T-cell (primary cell): ENCODE measurements around the gene SAMD11. TPM values are rescaled to one million over a fixed set of nuclear protein-coding genes. Genes with fewer than 3 reads are reported as not detected.

ENCODE experiments used
- ATAC-seq, 4 experiments: fragments of 200-7000 bp in 3 of 4; fragments of 150-1000 bp in 1 of 4; cut with Tn5 transposase; replicated peaks in 1 of 4; 1 replicate in 3 of 4; 2 replicates in 1 of 4; pipeline ENCODE4 v1.10.0; 2021; ENCODE audit warnings: moderate library complexity in 3 of 4, mild to moderate bottlenecking in 2 of 4, moderate number of reproducible peaks in 1 of 4
- CTCF ChIA-PET, 2 donors: fragments of 300-600 bp; sonication (Branson Sonifier 250); formaldehyde crosslinking; loops; one replicate each; lab custom pipeline; 2022; ENCODE audit warnings: antibody characterized with exemption in 2 of 2; lab: Charles Lee
- POLR2A ChIA-PET, 2 donors: fragments of 300-600 bp; sonication (Branson Sonifier 250); formaldehyde crosslinking; loops; one replicate each; lab custom pipeline; 2022; ENCODE audit warnings: antibody characterized with exemption in 2 of 2; lab: Charles Lee
- DNase-seq, 35 experiments: peaks; one replicate each; pipeline versions ENCODE4 v3.0.0 to v3.0.0-alpha.2; 2013 to 2023
- H3K27ac ChIP-seq: one replicate; pipeline ENCODE4 v1.5.1; 2013; ENCODE audit warnings: low read length
- H3K27me3 ChIP-seq, 2 experiments: replicated peaks in 1 of 2; 1 replicate in 1 of 2; 2 replicates in 1 of 2; pipeline versions ENCODE4 v1.6.1 to v1.7.0; 2013; ENCODE audit warnings: low read length in 1 of 2, mixed read lengths in 1 of 2; ENCODE audit not compliant: control insufficient read depth in 2 of 2, insufficient read depth in 2 of 2; ENCODE audit errors: extremely low read depth in 1 of 2
- H3K36me3 ChIP-seq, 2 donors: 1 replicate in 1 of 2; 2 replicates in 1 of 2; pipeline versions ENCODE4 v1.6.1 to v1.7.0; 2013; ENCODE audit warnings: low read length in 1 of 2; ENCODE audit not compliant: control insufficient read depth in 2 of 2, insufficient read depth in 1 of 2; ENCODE audit errors: extremely low read depth in 1 of 2
- H3K4me1 ChIP-seq, 2 experiments: 1 replicate in 1 of 2; 2 replicates in 1 of 2; pipeline versions ENCODE4 v1.6.1 to v1.7.0; 2013; ENCODE audit warnings: low read length in 2 of 2, mixed read lengths in 1 of 2; ENCODE audit not compliant: insufficient read depth in 2 of 2, control insufficient read depth in 1 of 2; ENCODE audit errors: extremely low read depth in 1 of 2
- H3K4me3 ChIP-seq, 2 donors: 1 replicate in 1 of 2; 2 replicates in 1 of 2; pipeline versions ENCODE4 v1.5.1 to v1.7.0; 2013; ENCODE audit warnings: mild to moderate bottlenecking in 2 of 2, low read length in 1 of 2, moderate library complexity in 1 of 2; ENCODE audit not compliant: control insufficient read depth in 1 of 2; ENCODE audit errors: extremely low read depth in 1 of 2
- H3K9me3 ChIP-seq: 2 replicates; pipeline ENCODE4 v1.7.0; 2013
- H3K27ac Mint-ChIP-seq, 2 donors: one replicate each; pipeline ENCODE4 v1.8.0; 2020 to 2021; ENCODE audit warnings: mild to moderate bottlenecking in 2 of 2, mixed read lengths in 2 of 2
- H3K27me3 Mint-ChIP-seq, 2 donors: one replicate each; pipeline ENCODE4 v1.8.0; 2021 to 2022; ENCODE audit warnings: mixed read lengths in 2 of 2
- H3K36me3 Mint-ChIP-seq: one replicate; pipeline ENCODE4 v1.8.0; 2021; ENCODE audit warnings: mixed read lengths
- H3K4me1 Mint-ChIP-seq, 3 donors: one replicate each; pipeline ENCODE4 v1.8.0; 2020 to 2022; ENCODE audit warnings: mixed read lengths in 3 of 3, mild to moderate bottlenecking in 1 of 3
- H3K4me3 Mint-ChIP-seq, 3 donors: one replicate each; pipeline ENCODE4 v1.8.0; 2020 to 2022; ENCODE audit warnings: mild to moderate bottlenecking in 3 of 3, mixed read lengths in 3 of 3, moderate library complexity in 3 of 3
- H3K9me3 Mint-ChIP-seq, 3 donors: one replicate each; pipeline ENCODE4 v1.8.0; 2020 to 2022; ENCODE audit warnings: mixed read lengths in 3 of 3
- WGBS: methylation state at CpG from one replicate; pipeline ENCODE4 v1.1.5; 2013; ENCODE audit warnings: missing lambda C conversion rate; ENCODE audit not compliant: insufficient coverage; 5-methylcytosine and 5-hydroxymethylcytosine counted together
- total RNA-seq, 35 experiments: library from RNA in 6 of 35; stranded (reverse) in 6 of 35; fragments of 120-200 nt in 1 of 35; gene quantifications; one replicate each; pipeline versions ENCODE4 v1.2.1 to v1.2.4 and lab custom pipeline; 2013 to 2026

The SAMD11 gene
- total RNA-seq, 5 donors from 2014 or later (not counting 1 experiment from before 2014, with no cell fraction given) = 0.32 to 0.70 (median 0.53) TPM; not detected in 2

GRCh38 chr1:959731-960362 lies 36.1 kb downstream of the SAMD11 start:
- POLR2A ChIA-PET = interaction anchor here in 1 of 2 donors (0.6 kb wide), 1 partner anchor 182 kb away, joined by 5 read pairs; no protein-coding TSS in a partner anchor
- H3K36me3 Mint-ChIP-seq = peaks cover 11% of the 10 kb centered on the region
- CTCF ChIA-PET = no interaction called here
- Histone ChIP-seq H3K9me3 (no peaks in the 10 kb centered on the region), H3K27ac (no peak overlapping the region), H3K27me3 (no peaks in the 10 kb centered on the region), H3K4me1 (peaks cover 7 to 40% of the 10 kb centered on the region in 2 experiments), H3K4me3 (peak overlapping the region; percentile 57 to 65), H3K36me3 (peaks cover 0 to 25% of the 10 kb centered on the region in 2 donors)
- no peaks in the 10 kb centered on the region for H3K9me3 Mint-ChIP-seq
- no peaks in the 10 kb centered on the region for H3K27me3 Mint-ChIP-seq
- no peak overlapping the region for H3K27ac Mint-ChIP-seq
- ATAC-seq (peak; percentile 22 to 31 (median 28)), DNase-seq (no peak)
- peaks cover 17 to 30% (median 24%) of the 10 kb centered on the region in 3 donors for H3K4me1 Mint-ChIP-seq
- H3K4me3 Mint-ChIP-seq = peak overlapping the region; percentile 87 to 90 (median 87)
- 23% methylated on average over 51 of the region's 57 CpGs for WGBS

- H3K27me3 Mint-ChIP-seq = no peaks in the 10 kb centered on the region
- Histone ChIP-seq H3K9me3 (no peaks in the 10 kb centered on the region), H3K4me3 (peak within 1 kb of the TSS; percentile 57 to 65), H3K27me3 (no peaks in the 10 kb centered on the region), H3K27ac (no peak within 1 kb of the TSS), H3K36me3 (peaks cover 0 to 18% of the 10 kb centered on the region in 2 donors), H3K4me1 (peaks cover 7 to 40% of the 10 kb centered on the region in 2 experiments)
- ATAC-seq = peak; percentile 56 to 64 (median 60)
- no peaks in the 10 kb centered on the region for H3K9me3 Mint-ChIP-seq
- H3K27ac Mint-ChIP-seq = no peak within 1 kb of the TSS
- CTCF ChIA-PET = no interaction called here
- WGBS = under 1% methylated on average over 103 of the region's 109 CpGs
- peaks cover 5% of the 10 kb centered on the region for H3K36me3 Mint-ChIP-seq
- peaks cover 18 to 31% (median 18%) of the 10 kb centered on the region in 3 donors for H3K4me1 Mint-ChIP-seq
- POLR2A ChIA-PET = no interaction called here
- DNase-seq = peak; percentile 49 to 83 (median 70)
- H3K4me3 Mint-ChIP-seq = peak within 1 kb of the TSS; percentile 87 to 90 (median 87)
Measured at GRCh38 chr1:960363-961131, 36.8 kb downstream of the SAMD11 start, which contains the start of gene KLHL17. Gene KLHL17 (plus strand): TSS chr1:960584. CDS start chr1:960694, 110 bp downstream.

- Mint-ChIP-seq H3K4me3 (peak overlapping the region; percentile 59 to 71 (median 69)), H3K36me3 (peaks cover 5% of the 10 kb centered on the region), H3K27ac (no peak overlapping the region), H3K4me1 (peaks cover 16 to 36% (median 23%) of the 10 kb centered on the region in 3 donors), H3K9me3 (no peaks in the 10 kb centered on the region), H3K27me3 (no peaks in the 10 kb centered on the region)
- 42% methylated on average over 53 of the region's 56 CpGs for WGBS
- DNase-seq (peak in 1 of 35 experiments; percentile 27), ATAC-seq (no peak)
- ChIA-PET POLR2A (no interaction called here), CTCF (no interaction called here)
- Histone ChIP-seq H3K27ac (no peak overlapping the region), H3K9me3 (no peaks in the 10 kb centered on the region), H3K4me3 (peak overlapping the region in 1 of 2 donors; percentile 12), H3K4me1 (peaks cover 7 to 46% of the 10 kb centered on the region in 2 experiments), H3K36me3 (peaks cover 0 to 13% of the 10 kb centered on the region in 2 donors), H3K27me3 (no peaks in the 10 kb centered on the region)
Measured at GRCh38 chr1:961132-961669, 37.5 kb downstream of the SAMD11 start.

GRCh38 chr1:962381-963300 lies 38.9 kb downstream of the SAMD11 start:
- H3K27me3 ChIP-seq = peaks cover 0 to 3% of the 10 kb centered on the region in 2 experiments
- H3K36me3 ChIP-seq = peaks cover 0 to 4% of the 10 kb centered on the region in 2 donors
- Mint-ChIP-seq H3K4me1 (peaks cover 11 to 29% (median 21%) of the 10 kb centered on the region in 3 donors), H3K9me3 (no peaks in the 10 kb centered on the region), H3K27me3 (no peaks in the 10 kb centered on the region), H3K36me3 (peaks cover 1% of the 10 kb centered on the region), H3K27ac (peak overlapping the region; percentile 22 to 27), H3K4me3 (peak overlapping the region; percentile 58 to 71 (median 65))
- no peak overlapping the region for H3K27ac ChIP-seq
- CTCF ChIA-PET = no interaction called here
- DNase-seq (no peak), ATAC-seq (no peak)
- no peaks in the 10 kb centered on the region for H3K9me3 ChIP-seq
- no peak overlapping the region for H3K4me3 ChIP-seq
- POLR2A ChIA-PET = no interaction called here
- peaks cover 6 to 48% of the 10 kb centered on the region in 2 experiments for H3K4me1 ChIP-seq
- WGBS = 96% methylated on average over 42 of the region's 57 CpGs

- Histone ChIP-seq H3K27me3 (peaks cover 0 to 10% of the 10 kb centered on the region in 2 experiments), H3K4me1 (peaks cover 4 to 45% of the 10 kb centered on the region in 2 experiments), H3K27ac (no peak overlapping the region), H3K9me3 (no peaks in the 10 kb centered on the region), H3K4me3 (no peak overlapping the region), H3K36me3 (peaks cover 0 to 4% of the 10 kb centered on the region in 2 donors)
- ATAC-seq (no peak), DNase-seq (no peak)
- ChIA-PET POLR2A (no interaction called here), CTCF (no interaction called here)
- 95% methylated on average over 16 of the region's 16 CpGs for WGBS
- Mint-ChIP-seq H3K36me3 (no peaks in the 10 kb centered on the region), H3K27me3 (peaks cover 0 to under 1% of the 10 kb centered on the region in 2 donors), H3K4me3 (peak overlapping the region in 1 of 3 donors; percentile 39), H3K27ac (no peak overlapping the region), H3K4me1 (peaks cover 5 to 23% (median 18%) of the 10 kb centered on the region in 3 donors), H3K9me3 (no peaks in the 10 kb centered on the region)
Measured at GRCh38 chr1:963301-963651, 39.6 kb downstream of the SAMD11 start.
